ENCODE data around the gene CDRT15L2. TPM values are rescaled to one million over a fixed set of nuclear protein-coding genes. Genes with fewer than 3 reads are reported as not detected.

Gene CDRT15L2
- total RNA-seq, 2 experiments from 2014 or later = not detected

Other genes starting within 250 kb of the CDRT15L2 start
- not detected for gene LGALS9B, start 112.2 kb upstream of the CDRT15L2 start, total RNA-seq